ENCODE results near the gene VPS11.

- TF ChIP-seq EZH2 (IDR thresholded peaks at IDR 0.05; ENCODE audit: borderline replicate concordance, insufficient read depth, low read length, poor library complexity, severe bottlenecking) = no peak
- TF ChIP-seq, protein P1, sequence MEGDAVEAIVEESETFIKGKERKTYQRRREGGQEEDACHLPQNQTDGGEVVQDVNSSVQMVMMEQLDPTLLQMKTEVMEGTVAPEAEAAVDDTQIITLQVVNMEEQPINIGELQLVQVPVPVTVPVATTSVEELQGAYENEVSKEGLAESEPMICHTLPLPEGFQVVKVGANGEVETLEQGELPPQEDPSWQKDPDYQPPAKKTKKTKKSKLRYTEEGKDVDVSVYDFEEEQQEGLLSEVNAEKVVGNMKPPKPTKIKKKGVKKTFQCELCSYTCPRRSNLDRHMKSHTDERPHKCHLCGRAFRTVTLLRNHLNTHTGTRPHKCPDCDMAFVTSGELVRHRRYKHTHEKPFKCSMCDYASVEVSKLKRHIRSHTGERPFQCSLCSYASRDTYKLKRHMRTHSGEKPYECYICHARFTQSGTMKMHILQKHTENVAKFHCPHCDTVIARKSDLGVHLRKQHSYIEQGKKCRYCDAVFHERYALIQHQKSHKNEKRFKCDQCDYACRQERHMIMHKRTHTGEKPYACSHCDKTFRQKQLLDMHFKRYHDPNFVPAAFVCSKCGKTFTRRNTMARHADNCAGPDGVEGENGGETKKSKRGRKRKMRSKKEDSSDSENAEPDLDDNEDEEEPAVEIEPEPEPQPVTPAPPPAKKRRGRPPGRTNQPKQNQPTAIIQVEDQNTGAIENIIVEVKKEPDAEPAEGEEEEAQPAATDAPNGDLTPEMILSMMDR (IDR thresholded peaks at IDR 0.05; ENCODE audit: poor library complexity, severe bottlenecking) = no peak
- no peak for TF ChIP-seq EP300 (conservative IDR thresholded peaks at IDR 0.05; ENCODE audit: poor library complexity, severe bottlenecking)
Measured at GRCh38 chr11:119103793-119104192, 36.2 kb downstream of the VPS11 start.

Data from neural cell (in vitro differentiated cells).